H1 (cell line): ENCODE measurements around the gene DMAC2. TPM values are rescaled to one million over a fixed set of nuclear protein-coding genes. Genes with fewer than 3 reads are reported as not detected.

Experiments
- CTCF ChIA-PET: fragments of 300-600 bp; sonication (Branson Sonifier 250); formaldehyde crosslinking; loops from one replicate; lab custom pipeline; 2021; ENCODE audit not compliant: partially characterized antibody; lab: Charles Lee
- POLR2A ChIA-PET: fragments of 300-600 bp; sonication (Branson Sonifier 250); formaldehyde crosslinking; loops from one replicate; lab custom pipeline; 2021; ENCODE audit warnings: inconsistent platforms; ENCODE audit not compliant: partially characterized antibody; lab: Charles Lee
- DNase-seq, 2 experiments: peaks; one replicate each; pipeline versions ENCODE4 v3.0.0 to v3.0.0-alpha.2; 2010 to 2022; ENCODE audit warnings: low spot score in 2 of 2, low read depth in 1 of 2, mixed read lengths in 1 of 2
- FAIRE-seq: peaks from 2 replicates; lab custom pipeline; 2011; peaks lifted over from hg19 to GRCh38; lab: Jason Lieb, UNC
- H2AFZ ChIP-seq: 2 replicates; pipeline ENCODE4 v1.8.1; 2012; ENCODE audit warnings: low read length, inconsistent platforms
- H2AK5ac ChIP-seq: 2 replicates; pipeline ENCODE4 v1.6.1; 2013; ENCODE audit warnings: low read depth, low read length
- H2BK120ac ChIP-seq: replicated peaks from 2 replicates; pipeline ENCODE3; 2013; ENCODE audit warnings: low read depth, low read length, inconsistent platforms
- H2BK12ac ChIP-seq: 2 replicates; pipeline ENCODE4 v1.6.1; 2013; ENCODE audit warnings: low read depth, low read length
- H2BK15ac ChIP-seq: 2 replicates; pipeline ENCODE4 v1.6.1; 2013; ENCODE audit warnings: low read length
- H2BK20ac ChIP-seq: 2 replicates; pipeline ENCODE4 v1.6.1; 2013; ENCODE audit warnings: low read length
- H2BK5ac ChIP-seq: 2 replicates; pipeline ENCODE4 v1.6.1; 2013; ENCODE audit warnings: low read depth, low read length
- H3K14ac ChIP-seq: 2 replicates; pipeline ENCODE4 v1.6.1; 2013; ENCODE audit warnings: inconsistent platforms; ENCODE audit not compliant: insufficient read length
- H3K18ac ChIP-seq: 2 replicates; pipeline ENCODE4 v1.6.1; 2013; ENCODE audit warnings: low read length; ENCODE audit errors: extremely low read depth
- H3K23ac ChIP-seq: 2 replicates; pipeline ENCODE4 v1.6.1; 2013; ENCODE audit warnings: inconsistent platforms; ENCODE audit not compliant: insufficient read length
- H3K23me2 ChIP-seq: 2 replicates; pipeline ENCODE4 v1.6.1; 2013; ENCODE audit warnings: low read depth, low read length
- H3K27ac ChIP-seq: 2 replicates; pipeline ENCODE4 v1.6.1; 2011; ENCODE audit warnings: low read depth, low read length, inconsistent platforms
- H3K27me3 ChIP-seq, 4 experiments: replicated peaks in 1 of 4; 1 replicate in 1 of 4; 2 replicates in 3 of 4; pipeline versions ENCODE4 v1.6.1 to v1.8.1; 2011 to 2013; ENCODE audit warnings: low read length in 3 of 4, mild to moderate bottlenecking in 3 of 4, inconsistent platforms in 2 of 4, mixed read lengths in 2 of 4, moderate library complexity in 1 of 4; ENCODE audit not compliant: control insufficient read depth in 3 of 4, insufficient read depth in 3 of 4; ENCODE audit errors: extremely low read depth in 1 of 4
- H3K36me3 ChIP-seq, 4 experiments: 2 replicates each; pipeline versions ENCODE4 v1.6.1 to v1.8.1; 2011 to 2013; ENCODE audit warnings: mild to moderate bottlenecking in 4 of 4, low read length in 3 of 4, moderate library complexity in 2 of 4, control low read depth in 1 of 4, inconsistent platforms in 1 of 4; ENCODE audit not compliant: insufficient read depth in 4 of 4, control insufficient read depth in 2 of 4
- H3K4ac ChIP-seq: replicated peaks from 2 replicates; pipeline ENCODE3; 2013; ENCODE audit warnings: low read length, low read depth, mixed read lengths, inconsistent platforms; ENCODE audit not compliant: insufficient read length
- H3K4me1 ChIP-seq, 4 experiments: replicated peaks in 1 of 4; 1 replicate in 1 of 4; 2 replicates in 3 of 4; pipeline versions ENCODE4 v1.6.1 to v1.8.1; 2011 to 2013; ENCODE audit warnings: low read length in 3 of 4, inconsistent platforms in 2 of 4, mixed read lengths in 1 of 4; ENCODE audit not compliant: insufficient read depth in 4 of 4, control insufficient read depth in 3 of 4
- H3K4me2 ChIP-seq, 2 experiments: 2 replicates each; pipeline versions ENCODE4 v1.6.1 to v1.8.1; 2011 to 2013; ENCODE audit warnings: low read depth in 2 of 2, low read length in 2 of 2, control low read depth in 1 of 2, inconsistent platforms in 1 of 2, mild to moderate bottlenecking in 1 of 2; ENCODE audit not compliant: insufficient read depth in 1 of 2
- H3K4me3 ChIP-seq, 4 experiments: fragments of 200-600, 300-600 bp in 1 of 4; sonication (generic), shearing (Covaris generic), sonication (Bioruptor Twin) in 1 of 4; 2 replicates each; pipeline versions ENCODE4 v1.5.1 to v1.8.1; 2011 to 2016; ENCODE audit warnings: low read length in 4 of 4, low read depth in 3 of 4, control low read depth in 2 of 4, inconsistent platforms in 2 of 4, mild to moderate bottlenecking in 2 of 4, mixed read lengths in 1 of 4, moderate library complexity in 1 of 4; ENCODE audit not compliant: insufficient read depth in 2 of 4; ENCODE audit errors: extremely low read depth in 1 of 4
- H3K56ac ChIP-seq: replicated peaks from 2 replicates; pipeline ENCODE3; 2013; ENCODE audit warnings: low read depth, mild to moderate bottlenecking, mixed read lengths, low read length, inconsistent platforms; ENCODE audit not compliant: insufficient read length
- H3K79me1 ChIP-seq: 2 replicates; pipeline ENCODE4 v1.6.1; 2013; ENCODE audit warnings: low read depth, low read length, control low read depth
- H3K79me2 ChIP-seq, 2 experiments: 2 replicates each; pipeline versions ENCODE4 v1.6.1 to v1.8.1; 2012 to 2013; ENCODE audit warnings: low read length in 2 of 2, mild to moderate bottlenecking in 2 of 2, inconsistent platforms in 1 of 2; ENCODE audit not compliant: insufficient read depth in 2 of 2, control insufficient read depth in 1 of 2
- H3K9ac ChIP-seq, 4 experiments: replicated peaks in 1 of 4; 1 replicate in 1 of 4; 2 replicates in 3 of 4; pipeline versions ENCODE4 v1.6.1 to v1.8.1; 2011 to 2013; ENCODE audit warnings: low read depth in 3 of 4, low read length in 3 of 4, control low read depth in 2 of 4, mild to moderate bottlenecking in 2 of 4, moderate library complexity in 2 of 4, inconsistent platforms in 1 of 4; ENCODE audit errors: extremely low read depth in 1 of 4
- H3K9me3 ChIP-seq, 2 experiments: 2 replicates each; pipeline versions ENCODE4 v1.6.1 to v1.8.1; 2012 to 2013; ENCODE audit warnings: mild to moderate bottlenecking in 2 of 2, moderate library complexity in 2 of 2, control low read depth in 1 of 2, inconsistent platforms in 1 of 2, low read depth in 1 of 2, low read length in 1 of 2, mixed read lengths in 1 of 2; ENCODE audit not compliant: insufficient read depth in 2 of 2
- H4K20me1 ChIP-seq, 2 experiments: replicated peaks in 1 of 2; 2 replicates each; pipeline versions ENCODE3 to v1.8.1; 2011 to 2013; ENCODE audit warnings: inconsistent platforms in 2 of 2, low read length in 2 of 2, mild to moderate bottlenecking in 1 of 2; ENCODE audit not compliant: insufficient read depth in 2 of 2, control insufficient read depth in 1 of 2
- H4K5ac ChIP-seq: 2 replicates; pipeline ENCODE4 v1.6.1; 2013; ENCODE audit warnings: low read length, low read depth, mixed read lengths, inconsistent platforms; ENCODE audit not compliant: insufficient read length
- H4K8ac ChIP-seq: 2 replicates; pipeline ENCODE4 v1.8.0; 2013; ENCODE audit warnings: mild to moderate bottlenecking, moderate library complexity, low read length, inconsistent platforms; ENCODE audit not compliant: insufficient read depth; ENCODE audit errors: extremely low read depth
- H4K91ac ChIP-seq: replicated peaks from 2 replicates; pipeline ENCODE3; 2013; ENCODE audit warnings: low read length, mixed read lengths, inconsistent platforms; ENCODE audit not compliant: insufficient read length
- CBX8 ChIP-seq: fragments of 300-800, 300-1000 bp; sonication (generic); IDR thresholded peaks from 2 replicates; pipeline ENCODE4 v1.7.1; 2016; ENCODE audit warnings: low read depth, low read length, borderline replicate concordance
- EGR1 ChIP-seq: IDR thresholded peaks from 2 replicates; pipeline ENCODE4 v1.6.1; 2011; ENCODE audit warnings: low read depth, low read length, borderline replicate concordance
- EZH2 ChIP-seq: fragments of 200-600 bp; sonication (generic); IDR thresholded peaks from 2 replicates; pipeline ENCODE4 v1.7.1; 2012; ENCODE audit warnings: low read depth, mild to moderate bottlenecking, moderate library complexity, low read length, inconsistent platforms; ENCODE audit not compliant: severe bottlenecking
- FOSL1 ChIP-seq: IDR thresholded peaks from 2 replicates; pipeline ENCODE4 v1.6.1; 2011; ENCODE audit warnings: mild to moderate bottlenecking, low read depth, low read length, moderate library complexity; ENCODE audit not compliant: insufficient read depth
- POU5F1 ChIP-seq: IDR thresholded peaks from 2 replicates; pipeline ENCODE4 v1.6.1; 2011; ENCODE audit warnings: low read depth, mild to moderate bottlenecking, low read length, moderate library complexity
- WGBS, 2 experiments: shearing (Covaris generic) in 1 of 2; methylation state at CpG; one replicate each; pipeline versions ENCODE4 v1.1.6 to v1.1.7; 2013 to 2015; ENCODE audit warnings: low lambda C conversion rate in 2 of 2, mixed read lengths in 2 of 2, inconsistent platforms in 1 of 2, low coverage in 1 of 2, missing lambda C conversion rate in 1 of 2; ENCODE audit not compliant: insufficient replicate concordance in 2 of 2, insufficient coverage in 1 of 2, insufficient read length in 1 of 2; ENCODE audit errors: extremely low coverage in 1 of 2, missing lambda C conversion rate in 1 of 2; 5-methylcytosine and 5-hydroxymethylcytosine counted together
- polyA plus RNA-seq, 7 experiments: library from polyadenylated mRNA; depleted of rRNA in 3 of 7; stranded (reverse) in 5 of 7; unstranded in 2 of 7; fragments of >200 nt in 5 of 7; fragments of 200-250 nt in 2 of 7; gene quantifications; 1 replicate in 5 of 7; 2 replicates in 1 of 7; 4 replicates in 1 of 7; pipeline versions ENCODE4 v1.2.1 to v1.2.3, GENCODE V29; 2011 to 2013; ENCODE audit warnings: missing spikeins in 2 of 7, mixed read lengths in 2 of 7
- total RNA-seq: library from RNA; stranded (reverse); fragmentation: NEBNext Ultra II Directional; extraction: Animal tissue kit (Norgen Biotek cat#: 25700); gene quantifications from 2 replicates; pipeline ENCODE4 v1.2.1, GENCODE V29; 2021
- TF ChIP-seq, protein P1 (sequence below): IDR thresholded peaks from 2 replicates; pipeline ENCODE4 v1.6.1; 2012; ENCODE audit warnings: inconsistent platforms

The DMAC2 gene
- total and polyA plus RNA-seq, 2 of the 8 experiments (the other 6 are each of a cell fraction or from before 2014, with no cell fraction given), result 86.8 to 170 TPM

DNA sequence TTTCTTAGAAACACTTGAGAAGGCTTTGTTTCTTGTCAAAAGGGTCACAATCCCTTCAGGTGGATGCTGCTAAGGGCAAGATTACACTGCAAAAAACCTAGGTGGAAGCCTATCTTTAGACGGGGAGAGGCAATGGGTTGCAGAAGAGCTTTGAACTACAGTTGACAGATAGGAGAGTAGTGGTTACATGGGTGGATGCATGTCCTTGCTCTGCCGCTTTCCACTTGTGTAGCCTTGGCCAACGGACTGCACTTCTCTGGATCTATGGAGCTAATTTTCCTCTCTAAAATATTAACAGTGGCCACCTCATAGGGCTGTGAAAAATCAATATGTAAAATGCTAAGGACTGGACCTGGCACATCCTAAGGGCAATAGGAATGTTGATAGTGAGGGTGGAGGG, 41.1 kb downstream of the DMAC2 start:
- POLR2A ChIA-PET, result interaction anchor here (0.5 to 2.0 kb wide), 5 partner anchors 9 to 41 kb away, joined by 3 to 10 read pairs (median 7); partner anchors contain the start of genes B3GNT8 and DMAC2

More for the DNA sequence above, 41.1 kb downstream of the DMAC2 start:
- no peak overlapping the region for H3K4ac ChIP-seq
- peaks cover 0 to 33% of the 10 kb centered on the region in 2 experiments; a peak in 2 of 4 replicates for H3K79me2 ChIP-seq
- peaks cover 4% of the 10 kb centered on the region for H3K23me2 ChIP-seq
- H3K14ac ChIP-seq, result no peak overlapping the region
- H3K27me3 ChIP-seq, result no peaks in the 10 kb centered on the region
- H3K9ac ChIP-seq, result peak overlapping the region in 2 of 4 experiments; percentile 6 to 96; a peak in 2 of 7 replicates
- no peak overlapping the region for H3K27ac ChIP-seq
- WGBS, 2 experiments, result 86% methylated on average over 3 of the region's 3 CpGs; no CpG with 5 or more reads in 1 of the 2 experiments
- TF ChIP-seq CBX8 (no peak), EZH2 (no peak), FOSL1 (no peak), POU5F1 (no peak), EGR1 (no peak)
- TF ChIP-seq, protein P1, sequence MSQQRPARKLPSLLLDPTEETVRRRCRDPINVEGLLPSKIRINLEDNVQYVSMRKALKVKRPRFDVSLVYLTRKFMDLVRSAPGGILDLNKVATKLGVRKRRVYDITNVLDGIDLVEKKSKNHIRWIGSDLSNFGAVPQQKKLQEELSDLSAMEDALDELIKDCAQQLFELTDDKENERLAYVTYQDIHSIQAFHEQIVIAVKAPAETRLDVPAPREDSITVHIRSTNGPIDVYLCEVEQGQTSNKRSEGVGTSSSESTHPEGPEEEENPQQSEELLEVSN, result no peak
- no peak overlapping the region for H3K23ac ChIP-seq
- no peak overlapping the region for H4K8ac ChIP-seq
- H2BK120ac ChIP-seq, result no peak overlapping the region
- H3K4me1 ChIP-seq, result peaks cover 0 to 5% (median 0%) of the 10 kb centered on the region in 4 experiments; a peak in 5 of 7 replicates
- H3K4me2 ChIP-seq, result peak overlapping the region; percentile 77 to 90
- DNase-seq (no peak), FAIRE-seq (no peak)
- H3K36me3 ChIP-seq, result no peaks in the 10 kb centered on the region
- no peaks in the 10 kb centered on the region for H3K9me3 ChIP-seq
- H2AK5ac ChIP-seq, result no peak overlapping the region
- H2BK20ac ChIP-seq, result no peak overlapping the region
- no peak overlapping the region for H4K5ac ChIP-seq
- no peak overlapping the region for H3K18ac ChIP-seq
- H2BK15ac ChIP-seq, result no peak overlapping the region
- peaks cover 10% of the 10 kb centered on the region; the same call in 1 of the 2 replicates for H3K79me1 ChIP-seq
- H3K56ac ChIP-seq, result no peak overlapping the region
- H2BK5ac ChIP-seq, result no peak overlapping the region
- H4K91ac ChIP-seq, result no peak overlapping the region
- CTCF ChIA-PET, result interaction anchor here (0.8 to 1.2 kb wide), 2 partner anchors 10 to 45 kb away, joined by 3 read pairs; no protein-coding TSS in a partner anchor
- peaks cover 0 to 1% of the 10 kb centered on the region in 2 experiments for H4K20me1 ChIP-seq
- H2BK12ac ChIP-seq, result no peak overlapping the region
- H2AFZ ChIP-seq, result no peak overlapping the region
- peak overlapping the region; percentile 85 to 99 (median 98); a peak in 7 of 8 replicates for H3K4me3 ChIP-seq
